Fibroblast of upper back skin (primary cell): ENCODE measurements around the gene PLEKHG4B.
A peak's percentile ranks its signal among the peaks of the same experiment; 100 is the strongest.

Experiments
- DNase-seq: peaks from one replicate; pipeline ENCODE4 v3.0.0-alpha.2; 2013

PLEKHG4B gene

DNA sequence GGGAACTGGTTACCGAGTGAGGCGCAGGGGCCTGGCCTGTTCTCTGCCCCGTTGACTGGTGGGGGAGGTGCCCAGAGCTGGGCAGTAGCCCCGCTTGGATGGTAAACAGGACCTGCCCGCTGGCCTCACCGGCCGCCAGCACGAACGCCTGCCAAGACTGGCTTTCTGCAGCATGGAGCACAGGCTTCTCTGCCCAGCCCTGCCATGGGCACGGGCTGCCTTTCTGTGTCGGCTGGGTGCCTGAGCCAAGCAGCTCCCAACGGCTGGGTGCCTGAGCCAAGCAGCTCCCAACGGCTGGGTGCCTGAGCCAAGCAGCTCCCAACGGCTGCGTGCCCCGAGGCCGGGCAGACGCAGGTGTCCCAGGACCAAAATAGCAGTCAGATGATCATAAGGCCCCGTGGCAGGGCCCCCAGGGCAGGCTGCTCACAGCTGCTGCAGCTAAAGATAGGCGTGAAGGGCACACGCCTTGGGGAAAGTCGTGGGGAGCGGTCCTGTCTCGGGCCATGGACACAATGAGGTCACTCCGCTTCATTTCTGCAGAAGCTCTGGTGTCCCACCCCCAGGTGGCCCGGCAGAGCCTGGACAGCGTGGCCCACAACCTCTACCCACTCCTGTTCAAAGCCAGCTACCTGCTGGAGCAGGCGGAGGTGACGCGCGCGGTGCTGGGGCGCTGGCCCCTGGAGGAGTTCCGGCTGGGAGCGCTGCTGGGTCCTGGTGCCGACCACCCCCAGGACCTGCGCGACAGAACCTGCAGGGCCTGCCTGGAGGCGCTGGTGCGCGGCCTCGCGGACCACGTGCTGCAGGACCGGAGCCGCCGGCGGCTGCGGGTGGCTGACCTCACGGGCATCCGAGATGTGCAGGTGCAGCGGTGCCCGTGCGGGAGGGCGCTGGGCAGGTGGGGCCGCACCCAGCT lies 99.3 kb downstream of the PLEKHG4B start, which contains the start of gene LRRC14B:
Gene LRRC14B (plus strand): TSS at position 460 of the 913 bp plus-strand sequence. CDS start 44 bp downstream, at position 504.
- no peak for DNase-seq

GRCh38 chr5:191949-192690 lies 100.2 kb downstream of the PLEKHG4B start:
- DNase-seq: no peak

GRCh38 chr5:192691-192969 lies 100.7 kb downstream of the PLEKHG4B start:
- no peak for DNase-seq

DNA sequence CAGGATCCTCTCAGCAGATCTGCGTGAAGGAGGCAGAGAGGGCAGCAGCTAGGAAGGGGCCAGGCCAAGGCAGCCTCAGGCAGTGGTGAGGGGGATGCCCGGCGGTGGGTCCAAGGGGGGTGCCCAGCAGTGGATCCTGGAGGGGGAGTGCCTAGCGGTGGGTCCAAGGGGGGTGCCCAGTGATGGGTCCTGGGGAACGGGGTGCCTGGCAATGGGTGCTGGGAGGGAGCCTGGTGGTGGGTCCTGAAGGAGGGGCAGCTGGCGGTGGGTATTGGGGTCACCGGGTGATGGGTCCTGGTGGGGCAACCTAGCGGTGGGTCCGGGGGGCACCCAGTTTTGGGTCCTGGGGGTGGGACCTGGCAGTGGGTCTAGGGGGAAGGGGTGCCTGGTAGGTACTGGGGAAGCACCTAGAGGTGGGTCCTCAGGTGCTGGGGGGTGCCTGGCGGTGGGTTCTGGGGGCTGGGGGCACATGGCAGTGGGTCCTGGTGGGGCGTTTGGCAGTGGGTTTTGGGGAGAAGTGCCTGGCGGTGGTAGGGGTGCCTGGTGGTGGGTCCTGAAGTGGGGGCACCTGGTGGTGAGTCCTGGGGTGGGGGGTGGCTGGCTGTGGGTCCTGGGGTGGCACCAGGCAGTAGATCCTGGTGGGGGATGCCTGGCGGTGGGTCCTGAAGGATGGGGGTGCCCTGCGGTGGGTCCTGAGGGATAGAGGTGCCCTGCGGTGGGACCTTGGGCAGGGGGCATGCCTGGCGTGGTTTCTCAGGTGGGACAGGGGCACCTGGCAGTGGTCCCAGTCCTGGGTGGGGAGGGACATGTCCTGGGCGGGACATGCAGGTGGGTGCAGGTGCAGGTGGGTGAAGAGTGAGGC lies 101.2 kb downstream of the PLEKHG4B start:
- no peak for DNase-seq

GRCh38 chr5:194102-194501 lies 102.1 kb downstream of the PLEKHG4B start:
- no peak for DNase-seq

GRCh38 chr5:194603-195209 lies 102.7 kb downstream of the PLEKHG4B start:
- DNase-seq: no peak

GRCh38 chr5:195401-196160 lies 103.6 kb downstream of the PLEKHG4B start:
- DNase-seq: no peak

GRCh38 chr5:196350-196749 lies 104.4 kb downstream of the PLEKHG4B start:
- no peak for DNase-seq

GRCh38 chr5:197031-197430 lies 105.1 kb downstream of the PLEKHG4B start:
- DNase-seq: peak; percentile 11

DNA sequence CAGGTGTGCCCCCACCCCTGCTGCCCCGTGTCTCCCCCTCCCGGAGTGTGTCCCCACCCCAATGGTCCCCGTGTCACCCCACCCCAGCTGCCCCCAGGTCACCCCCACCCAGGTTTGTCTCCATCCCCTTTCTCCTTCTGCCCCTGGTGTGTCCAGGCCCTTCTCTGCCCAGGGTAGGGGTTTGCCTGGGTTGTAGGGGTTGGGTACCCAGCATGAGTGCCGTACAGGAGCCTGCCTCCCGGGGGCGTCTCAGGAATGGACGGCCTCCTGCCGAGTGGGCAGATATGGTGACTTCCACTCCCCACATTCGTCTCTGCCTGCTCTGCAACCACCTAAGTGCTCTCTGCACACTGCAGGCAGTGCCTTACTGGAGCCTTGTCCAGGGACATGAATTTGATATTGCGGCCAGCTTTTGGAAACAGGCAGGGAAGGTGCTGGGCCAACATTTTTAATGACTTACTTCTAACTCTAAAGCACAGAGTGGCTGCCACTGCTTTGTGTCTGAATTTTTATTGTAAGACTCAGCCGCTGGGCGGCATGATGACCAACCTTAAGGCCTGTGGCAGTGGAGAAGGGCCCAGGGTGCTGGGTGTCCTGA lies 106.0 kb downstream of the PLEKHG4B start:
- no peak for DNase-seq

DNA sequence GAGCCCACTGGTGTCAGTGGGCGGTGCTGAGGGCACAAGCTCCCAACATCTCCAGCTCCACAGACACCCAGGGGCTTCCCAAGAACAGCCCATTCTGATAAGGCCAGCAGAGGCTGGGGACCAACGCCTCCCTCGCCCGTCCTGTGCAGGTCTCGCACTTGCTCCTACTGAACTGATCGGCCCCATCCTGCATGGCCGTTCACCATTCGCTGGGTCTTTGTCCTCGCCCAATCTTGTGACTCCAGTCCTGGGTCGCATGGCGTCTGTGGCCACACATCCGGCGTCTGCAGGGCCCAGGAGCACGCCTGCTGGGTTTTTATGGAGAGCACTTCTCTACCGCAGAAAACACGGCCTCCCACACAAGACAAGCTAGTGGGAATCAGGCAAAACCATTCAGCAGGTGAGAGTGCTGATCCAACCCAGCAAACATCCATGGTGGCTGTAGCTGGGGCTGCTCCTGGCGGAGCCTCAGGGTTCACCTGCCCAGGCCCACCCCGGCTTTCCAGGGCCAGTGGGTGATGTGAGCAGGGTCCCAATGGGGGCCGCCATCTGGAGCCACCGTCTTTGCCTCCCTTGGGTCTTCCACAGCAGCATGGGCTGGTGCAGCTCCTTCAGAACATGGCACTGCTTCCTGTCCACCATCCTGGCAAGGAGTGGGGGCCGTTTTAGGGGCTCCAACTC lies 106.7 kb downstream of the PLEKHG4B start:
- DNase-seq: no peak

GRCh38 chr5:199197-199949 lies 107.4 kb downstream of the PLEKHG4B start:
- no peak for DNase-seq

GRCh38 chr5:199950-200645 lies 108.1 kb downstream of the PLEKHG4B start:
- DNase-seq: no peak

DNA sequence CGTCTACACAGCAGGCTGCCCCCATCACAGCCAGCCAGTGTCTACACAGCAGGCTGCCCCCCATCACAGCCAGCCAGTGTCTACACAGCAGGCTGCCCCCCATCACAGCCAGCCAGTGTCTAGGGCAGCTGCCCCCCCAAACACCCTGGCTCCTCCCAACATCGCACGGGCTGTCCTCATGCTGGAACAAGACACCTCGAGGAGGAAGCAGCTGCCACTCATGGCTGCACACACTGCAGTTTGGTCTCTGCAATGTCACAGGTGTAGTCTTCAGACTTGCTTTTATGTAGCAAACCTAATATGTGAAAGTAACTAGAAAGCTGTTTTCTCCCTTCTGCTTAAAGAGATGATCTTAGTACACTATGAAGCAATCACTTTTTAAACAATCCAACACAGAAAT lies 109.0 kb downstream of the PLEKHG4B start:
- DNase-seq: no peak

DNA sequence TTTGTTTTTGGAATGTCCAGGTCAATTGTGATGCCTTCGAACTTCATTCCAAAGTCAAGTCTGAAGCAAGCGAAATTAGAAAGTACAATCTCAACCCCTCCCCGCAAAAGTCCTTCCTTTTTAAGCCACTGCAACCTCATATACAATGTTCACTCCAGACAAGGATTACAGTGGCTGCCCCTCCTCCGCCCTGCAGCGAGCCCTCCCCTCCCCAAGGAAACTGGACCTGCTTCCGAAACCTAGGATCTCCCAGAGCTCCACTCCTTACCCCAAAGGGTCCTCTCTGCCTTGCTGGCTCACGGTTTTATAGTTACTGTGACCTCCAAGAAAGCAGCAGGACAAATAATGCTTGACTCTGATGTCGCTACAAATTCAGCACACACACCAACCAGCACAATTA lies 109.7 kb downstream of the PLEKHG4B start:
- DNase-seq: no peak

DNA sequence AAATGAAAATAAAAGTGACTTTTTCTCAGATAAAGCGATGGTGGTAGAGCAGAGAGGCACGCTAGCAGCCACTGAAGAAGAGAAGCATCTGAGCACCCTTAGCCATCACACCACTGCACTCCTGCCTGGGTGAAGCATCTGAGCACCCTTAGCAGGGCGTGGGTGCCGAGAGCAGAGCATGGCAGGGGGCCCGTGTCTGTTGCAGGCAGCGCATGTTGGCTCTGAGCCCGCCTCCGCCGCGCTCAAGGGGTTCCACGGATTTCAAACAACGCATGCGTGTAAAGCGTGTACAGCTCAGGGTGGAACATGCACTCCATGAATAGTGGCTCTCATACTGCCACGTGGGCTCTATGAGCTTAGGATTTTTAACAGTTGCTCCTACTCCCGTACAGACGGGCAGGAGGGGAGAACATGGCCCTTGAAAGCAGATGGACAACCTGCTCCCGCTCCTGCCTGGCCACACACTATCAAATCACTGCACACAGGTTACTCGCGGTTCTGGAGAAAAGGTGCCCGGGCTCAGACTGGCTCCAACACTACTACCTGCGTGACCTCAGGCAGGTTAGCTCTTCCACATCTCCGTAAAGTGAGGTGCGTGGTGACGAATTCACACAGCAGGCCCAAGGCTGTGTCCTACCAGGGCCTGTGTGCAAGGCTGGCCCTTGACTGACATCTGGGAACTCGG lies 111.4 kb downstream of the PLEKHG4B start:
- no peak for DNase-seq

- DNase-seq: no peak
These were observed 112.0 kb downstream of the PLEKHG4B start for GRCh38 chr5:204001-204400.

DNA sequence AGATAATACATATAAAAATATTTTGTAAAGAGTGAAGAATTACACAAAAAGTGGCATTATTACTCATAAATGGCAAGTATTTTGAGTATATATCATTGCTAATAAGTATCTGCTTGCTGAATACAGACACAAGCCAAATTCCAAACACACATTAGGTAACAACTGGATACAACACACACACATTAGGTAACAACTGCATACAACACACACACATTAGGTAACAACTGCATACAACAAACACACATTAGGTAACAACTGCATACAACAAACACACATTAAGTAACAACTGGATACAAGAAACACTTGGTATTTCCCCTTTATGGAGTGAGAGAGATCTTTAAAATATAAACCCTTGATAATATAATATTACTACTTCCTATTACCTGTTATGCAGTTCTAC lies 112.5 kb downstream of the PLEKHG4B start:
- no peak for DNase-seq
